Left ventricle myocardium inferior (tissue), 1 donor: ENCODE results near the gene ANTXR2. TPM values are rescaled to one million over a fixed set of nuclear protein-coding genes. Genes with fewer than 3 reads are reported as not detected.

ENCODE experiments used
- DNase-seq: peaks from one replicate; pipeline ENCODE4 v3.0.0-alpha.2; 2020
- H3K27ac ChIP-seq: fragments of 200-600 bp; replicated peaks from 2 replicates; pipeline ENCODE4 v1.8.0; 2021
- H3K27me3 ChIP-seq: fragments of 200-600 bp; 2 replicates; pipeline ENCODE4 v1.8.0; 2021; ENCODE audit warnings: low read depth
- H3K36me3 ChIP-seq: fragments of 200-600 bp; 2 replicates; pipeline ENCODE4 v1.8.0; 2021
- H3K4me1 ChIP-seq: fragments of 200-600 bp; 2 replicates; pipeline ENCODE4 v1.8.0; 2021
- H3K4me3 ChIP-seq: fragments of 200-600 bp; 2 replicates; pipeline ENCODE4 v1.8.0; 2021; ENCODE audit warnings: mild to moderate bottlenecking, moderate library complexity
- H3K9me3 ChIP-seq: fragments of 200-600 bp; replicated peaks from 2 replicates; pipeline ENCODE4 v1.8.0; 2021
- intact Hi-C: fragments of 100-400 bp; cut with micrococcal nuclease; formaldehyde crosslinking; loops from one replicate; pipeline ENCODE4 v1.11.0; 2022
- total RNA-seq: library from RNA; stranded (reverse); fragmentation: NEBNext Ultra II Directional; extraction: Animal tissue kit (Norgen Biotek cat#: 25700); gene quantifications from one replicate; pipeline ENCODE4 v1.2.1, GENCODE V29; 2021
- TF ChIP-seq, protein P1 (sequence below): fragments of 200-600 bp; IDR thresholded peaks from 2 replicates; pipeline ENCODE4 v1.8.0; 2021; ENCODE audit warnings: antibody characterized with exemption, mild to moderate bottlenecking, borderline replicate concordance
- donor health status: DM: no; HTN: yes; CAD: no; lungs with severe emphysema.

Gene ANTXR2
- total RNA-seq, 1 donor from 2014 or later, result 42.4 TPM

DNA sequence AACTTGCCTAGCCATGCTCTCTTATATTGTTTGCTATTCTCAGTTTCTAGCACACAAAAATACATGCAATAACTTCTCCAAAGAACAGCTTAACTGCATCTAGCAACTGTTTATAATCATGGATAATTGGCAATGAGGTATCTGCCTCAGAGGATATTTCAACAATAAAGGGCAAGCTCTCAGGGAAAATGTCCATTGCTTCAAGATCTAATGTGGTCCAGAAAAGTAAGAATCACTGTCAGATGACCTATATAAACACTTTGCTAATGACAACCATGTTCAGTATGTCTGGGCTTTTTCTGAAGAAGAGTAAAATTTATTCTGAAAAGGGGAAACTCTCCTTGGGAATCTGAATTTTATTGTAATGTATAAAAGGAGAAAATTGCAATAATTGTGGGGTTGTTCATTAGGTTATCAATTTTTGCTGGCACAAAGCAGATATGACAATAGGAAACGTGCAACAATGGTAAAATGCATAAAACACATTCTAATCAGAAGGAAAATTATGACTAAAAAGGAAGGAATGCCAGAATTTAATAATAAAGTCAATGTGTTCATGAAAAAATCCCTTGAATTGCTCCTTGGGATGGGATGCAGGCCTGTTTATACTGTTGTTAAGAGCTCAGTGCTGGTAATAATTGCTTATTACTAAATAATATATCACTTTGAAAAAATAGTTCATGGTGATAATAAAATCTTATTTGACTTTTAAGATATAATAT lies 90.3 kb downstream of the ANTXR2 start:
- TF ChIP-seq, protein P1, sequence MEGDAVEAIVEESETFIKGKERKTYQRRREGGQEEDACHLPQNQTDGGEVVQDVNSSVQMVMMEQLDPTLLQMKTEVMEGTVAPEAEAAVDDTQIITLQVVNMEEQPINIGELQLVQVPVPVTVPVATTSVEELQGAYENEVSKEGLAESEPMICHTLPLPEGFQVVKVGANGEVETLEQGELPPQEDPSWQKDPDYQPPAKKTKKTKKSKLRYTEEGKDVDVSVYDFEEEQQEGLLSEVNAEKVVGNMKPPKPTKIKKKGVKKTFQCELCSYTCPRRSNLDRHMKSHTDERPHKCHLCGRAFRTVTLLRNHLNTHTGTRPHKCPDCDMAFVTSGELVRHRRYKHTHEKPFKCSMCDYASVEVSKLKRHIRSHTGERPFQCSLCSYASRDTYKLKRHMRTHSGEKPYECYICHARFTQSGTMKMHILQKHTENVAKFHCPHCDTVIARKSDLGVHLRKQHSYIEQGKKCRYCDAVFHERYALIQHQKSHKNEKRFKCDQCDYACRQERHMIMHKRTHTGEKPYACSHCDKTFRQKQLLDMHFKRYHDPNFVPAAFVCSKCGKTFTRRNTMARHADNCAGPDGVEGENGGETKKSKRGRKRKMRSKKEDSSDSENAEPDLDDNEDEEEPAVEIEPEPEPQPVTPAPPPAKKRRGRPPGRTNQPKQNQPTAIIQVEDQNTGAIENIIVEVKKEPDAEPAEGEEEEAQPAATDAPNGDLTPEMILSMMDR, result no peak
- Histone ChIP-seq H3K4me1 (no peaks in the 10 kb centered on the region), H3K36me3 (peaks cover 4% of the 10 kb centered on the region), H3K27me3 (no peaks in the 10 kb centered on the region), H3K27ac (no peak overlapping the region), H3K9me3 (no peaks in the 10 kb centered on the region), H3K4me3 (no peak overlapping the region)
- no peak for DNase-seq
- intact Hi-C loops, result no loop called here

DNA sequence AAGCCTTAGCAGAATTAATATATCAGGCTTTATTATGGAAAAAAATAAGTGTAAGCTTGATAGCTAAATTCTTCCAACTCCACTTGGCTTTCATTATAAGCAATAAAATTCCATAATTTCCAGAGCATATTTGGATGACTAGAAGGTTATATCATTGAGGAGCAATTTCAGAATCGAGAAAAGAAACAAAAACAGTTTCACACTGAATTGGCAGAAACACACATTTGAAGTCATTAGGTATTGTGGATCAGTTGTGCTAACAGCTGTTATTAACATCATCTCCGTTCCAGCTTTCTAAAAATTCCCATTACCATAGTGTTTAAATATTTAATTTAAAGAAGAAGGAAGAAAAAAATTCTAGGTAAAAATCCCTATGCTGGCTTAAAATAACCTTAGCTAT lies 92.6 kb downstream of the ANTXR2 start:
- H3K9me3 ChIP-seq, result no peaks in the 10 kb centered on the region
- no peaks in the 10 kb centered on the region for H3K4me1 ChIP-seq
- TF ChIP-seq, protein P1, result no peak
- H3K27me3 ChIP-seq, result no peaks in the 10 kb centered on the region
- no peak overlapping the region for H3K27ac ChIP-seq
- no peak for DNase-seq
- H3K36me3 ChIP-seq, result peaks cover 27% of the 10 kb centered on the region
- intact Hi-C loops, result no loop called here
- H3K4me3 ChIP-seq, result no peak overlapping the region

DNA sequence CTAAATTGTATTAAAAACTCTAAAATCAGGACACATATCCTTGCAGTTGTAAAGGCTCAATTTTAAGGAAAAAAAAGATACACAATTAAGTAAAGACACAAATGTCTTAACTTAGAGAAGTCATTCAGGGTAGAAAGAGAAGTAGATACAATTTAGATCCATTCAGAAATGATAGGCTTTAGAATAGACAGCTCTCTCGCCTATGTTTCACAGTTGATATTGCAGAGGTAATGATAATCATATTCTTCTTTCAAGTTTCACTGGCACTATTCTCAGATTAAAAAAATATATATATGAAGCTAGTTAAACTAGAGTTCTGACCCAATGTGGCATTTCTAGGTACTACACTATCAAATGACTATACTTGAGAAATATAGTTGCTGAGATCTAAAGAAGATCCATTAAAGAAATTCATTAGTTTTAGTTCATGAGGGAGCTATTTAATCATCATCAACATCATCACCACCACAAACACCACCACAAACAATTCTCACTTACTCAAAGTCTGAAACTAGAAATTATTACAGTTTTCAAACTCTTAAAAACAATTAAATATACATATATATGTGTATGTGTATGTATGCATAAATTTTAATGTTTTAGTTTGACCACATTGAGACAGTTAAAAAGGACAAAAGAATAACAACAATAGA lies 93.1 kb downstream of the ANTXR2 start:
- H3K9me3 ChIP-seq, result no peaks in the 10 kb centered on the region
- TF ChIP-seq, protein P1, result no peak
- intact Hi-C loops, result no loop called here
- DNase-seq, result no peak
- peaks cover 29% of the 10 kb centered on the region for H3K36me3 ChIP-seq
- no peaks in the 10 kb centered on the region for H3K4me1 ChIP-seq
- H3K27me3 ChIP-seq, result no peaks in the 10 kb centered on the region
- H3K27ac ChIP-seq, result no peak overlapping the region
- no peak overlapping the region for H3K4me3 ChIP-seq

DNA sequence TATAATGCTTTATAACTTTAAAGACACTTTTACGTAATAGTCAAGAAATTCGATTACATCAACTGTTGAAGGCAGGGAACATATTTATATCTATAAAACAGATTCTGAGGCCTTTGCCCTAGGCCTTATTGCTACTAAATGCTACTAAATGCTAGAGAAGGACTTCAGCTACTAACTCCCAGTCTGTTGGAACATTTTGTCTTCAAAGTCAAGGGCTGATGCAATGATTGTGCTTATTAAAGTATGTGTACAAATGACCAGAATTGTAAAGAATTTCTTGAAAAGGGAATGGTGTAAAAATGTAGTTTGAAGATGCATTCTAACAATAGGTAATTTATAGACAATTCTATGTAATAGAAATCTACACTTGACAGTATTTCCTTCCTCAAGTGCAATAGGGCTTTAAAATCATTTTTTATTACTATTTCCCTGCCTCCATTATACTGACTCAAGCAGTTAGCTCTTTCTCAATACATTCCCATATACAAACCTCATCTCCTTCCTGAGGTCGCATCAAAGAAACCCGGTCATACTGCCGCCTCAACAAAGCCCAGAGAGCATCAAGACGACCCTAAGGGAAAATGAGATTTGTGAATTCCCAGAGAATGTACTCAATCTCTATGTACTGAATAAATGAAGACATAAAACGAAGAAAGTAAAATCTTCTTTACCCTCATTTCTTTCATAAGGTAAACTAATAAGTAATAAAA lies 95.7 kb downstream of the ANTXR2 start:
- TF ChIP-seq, protein P1, result no peak
- no peaks in the 10 kb centered on the region for H3K27me3 ChIP-seq
- no peak overlapping the region for H3K27ac ChIP-seq
- peaks cover 39% of the 10 kb centered on the region for H3K36me3 ChIP-seq
- DNase-seq, result no peak
- intact Hi-C loops, result no loop called here
- H3K4me3 ChIP-seq, result no peak overlapping the region
- H3K9me3 ChIP-seq, result no peaks in the 10 kb centered on the region
- no peaks in the 10 kb centered on the region for H3K4me1 ChIP-seq

DNA sequence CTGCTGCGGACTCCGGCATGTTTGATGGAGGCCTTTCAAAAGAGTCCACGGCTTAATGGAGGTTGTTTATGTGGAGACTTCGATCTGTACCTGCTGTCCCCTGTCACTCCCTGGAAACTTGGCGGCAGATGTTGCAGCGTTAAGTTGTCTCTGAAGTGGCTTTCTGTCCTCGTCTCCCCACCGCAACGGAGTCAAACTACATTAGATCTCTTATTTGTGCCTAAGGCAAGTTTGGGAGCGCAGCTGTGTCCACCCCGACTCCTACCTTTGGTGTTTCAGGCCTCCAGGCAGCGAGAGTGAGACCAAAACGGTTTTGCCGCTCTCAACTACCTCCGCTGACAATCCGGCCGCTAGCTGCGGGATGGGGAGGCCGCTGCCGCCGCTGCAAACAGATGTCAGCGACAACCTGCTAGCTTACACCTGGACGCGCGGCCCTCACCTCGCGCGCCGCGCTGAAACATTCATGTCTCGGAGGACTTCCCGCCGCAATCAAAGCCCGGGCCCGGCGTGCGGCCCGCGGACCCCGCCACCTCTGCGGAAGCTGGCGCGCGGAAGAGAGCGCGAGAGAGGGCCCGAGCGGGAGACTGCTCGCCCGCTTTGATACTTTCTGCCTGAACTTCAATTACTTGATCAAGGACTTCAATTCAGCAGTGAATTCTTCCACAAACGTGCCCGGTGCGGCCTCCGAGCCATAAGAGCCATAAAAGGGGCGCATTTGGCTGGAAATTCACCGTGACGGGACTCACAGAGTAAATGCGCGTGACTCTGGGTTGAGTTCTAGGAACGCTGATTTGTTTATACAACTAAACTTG lies 108.4 kb downstream of the ANTXR2 start:
- Histone ChIP-seq H3K27ac (no peak overlapping the region), H3K27me3 (no peaks in the 10 kb centered on the region), H3K9me3 (peaks cover 8% of the 10 kb centered on the region), H3K4me1 (no peaks in the 10 kb centered on the region), H3K4me3 (no peak overlapping the region), H3K36me3 (peaks cover 13% of the 10 kb centered on the region)
- no peak for DNase-seq
- intact Hi-C loops, result no loop called here
- TF ChIP-seq, protein P1, result no peak
